GM12875 (cell line): ENCODE results near the gene IRAK2.
"Not testable (repeated sequence)": the region's sequence is repeated elsewhere in the genome, so short reads cannot be mapped to it uniquely, and the experiment has no call there.

Experiments used
- H3K4me3 ChIP-seq: one replicate; pipeline ENCODE4 v1.5.1; 2011; ENCODE audit warnings: low read depth, low read length, control low read depth
- CTCF ChIP-seq: IDR thresholded peaks from 2 replicates; pipeline ENCODE4 v1.5.1; 2011; ENCODE audit warnings: low read depth, mild to moderate bottlenecking, control low read depth, inconsistent platforms, low read length, moderate library complexity, borderline replicate concordance; ENCODE audit not compliant: insufficient read depth

The IRAK2 gene

DNA sequence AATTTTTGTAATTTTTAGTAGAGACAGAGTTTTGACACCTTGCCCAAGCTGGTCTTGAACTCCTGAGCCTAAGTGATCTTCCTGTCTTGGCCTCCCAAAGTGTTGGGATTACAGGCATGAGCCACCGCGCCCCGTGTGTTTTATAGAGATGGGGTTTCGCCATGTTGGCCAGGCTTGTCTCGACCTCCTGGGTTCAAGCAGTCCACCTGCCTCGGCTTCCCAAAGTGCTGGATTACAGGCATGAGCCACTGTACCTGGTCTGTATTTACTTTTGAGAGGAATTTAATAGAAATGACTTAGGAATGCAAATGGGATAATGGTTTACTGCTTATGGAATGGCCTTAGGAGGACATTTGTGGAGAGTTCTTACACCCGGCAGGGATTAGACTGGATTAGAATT, 94.3 kb downstream of the IRAK2 start:
- no peak overlapping the region for H3K4me3 ChIP-seq
- no peak for TF ChIP-seq CTCF

GRCh38 chr3:10259798-10260197, 95.1 kb downstream of the IRAK2 start:
- TF ChIP-seq CTCF = no peak
- H3K4me3 ChIP-seq = no peak overlapping the region

DNA sequence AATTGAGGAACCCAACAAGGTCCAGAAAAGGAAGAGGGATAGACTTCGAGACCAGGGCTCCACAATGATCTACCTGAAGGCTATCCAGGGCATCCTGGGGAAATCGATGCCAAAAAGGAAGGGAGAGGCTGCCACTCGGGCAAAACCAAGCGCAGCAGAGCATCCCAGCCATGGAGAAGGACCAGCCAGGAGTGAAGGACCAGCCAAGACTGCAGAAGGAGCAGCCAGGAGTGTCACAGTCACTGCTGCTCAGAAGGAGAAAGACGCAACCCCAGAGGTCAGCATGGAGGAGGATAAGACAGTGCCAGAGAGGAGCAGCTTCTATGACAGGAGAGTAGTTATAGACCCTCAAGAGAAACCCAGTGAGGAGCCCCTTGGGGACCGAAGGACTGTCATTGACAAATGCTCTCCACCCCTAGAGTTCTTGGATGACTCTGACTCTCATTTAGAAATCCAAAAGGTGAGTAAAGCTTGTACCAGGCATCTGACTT, 95.5 kb downstream of the IRAK2 start:
- H3K4me3 ChIP-seq = no peak overlapping the region
- TF ChIP-seq CTCF = no peak

- H3K4me3 ChIP-seq = no peak overlapping the region
- no peak for TF ChIP-seq CTCF
Measured at GRCh38 chr3:10262027-10262426, 97.3 kb downstream of the IRAK2 start.

DNA sequence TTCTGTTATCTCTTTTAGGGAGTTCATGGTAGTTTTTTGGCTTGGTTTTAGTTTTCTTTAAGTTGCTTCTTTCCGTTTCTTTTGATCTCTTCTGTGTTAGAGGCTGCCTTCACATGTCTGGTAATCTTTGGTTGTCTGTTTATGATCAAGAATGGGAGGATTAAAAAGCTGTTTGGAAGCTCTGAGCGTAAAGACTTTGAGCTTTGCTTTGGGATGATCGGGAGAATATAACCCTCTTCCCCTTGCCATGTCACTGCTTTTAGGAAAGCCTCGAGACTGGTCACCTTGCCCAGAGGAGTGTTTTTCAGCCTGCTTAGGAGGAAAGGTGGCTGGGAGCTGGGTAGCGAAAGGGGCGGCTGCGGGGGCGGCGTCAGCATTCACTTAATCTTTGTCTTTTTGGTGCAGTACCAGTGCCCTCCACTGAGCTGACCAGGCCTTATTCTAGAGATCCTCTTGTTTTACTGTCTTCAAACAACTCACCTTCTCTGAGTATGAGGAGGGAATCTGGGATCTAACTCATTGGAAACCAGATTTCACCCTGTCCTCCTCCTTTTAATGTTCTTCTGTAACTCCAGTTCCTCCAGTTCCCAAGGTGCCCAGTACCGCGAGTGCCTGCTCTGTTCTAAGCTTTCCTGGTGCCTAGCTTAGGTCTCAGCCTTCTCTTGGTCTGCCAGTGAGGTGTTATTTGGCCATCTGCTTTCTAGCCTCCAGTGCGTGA, 99.1 kb downstream of the IRAK2 start:
- no peak overlapping the region for H3K4me3 ChIP-seq

DNA sequence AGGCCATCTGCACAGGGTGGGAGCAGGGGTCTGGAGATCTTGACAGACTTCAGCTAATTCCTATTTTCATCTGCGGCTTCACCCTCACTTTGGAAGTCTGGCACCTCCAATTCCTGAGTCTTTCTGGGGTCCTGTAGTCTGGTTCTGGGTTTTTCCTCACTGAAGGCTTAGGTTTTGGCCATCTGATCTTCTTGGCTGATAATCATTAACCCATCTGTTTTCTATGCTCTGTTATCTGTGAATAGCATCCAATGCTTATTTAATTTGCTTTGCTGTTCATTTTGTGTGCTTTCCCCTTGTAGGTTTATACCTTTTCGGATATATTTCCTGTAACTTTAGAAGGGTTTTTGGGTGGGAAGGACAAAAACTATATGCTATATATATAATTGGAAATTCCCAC, 101.1 kb downstream of the IRAK2 start:
- H3K4me3 ChIP-seq = no peak overlapping the region
- no peak for TF ChIP-seq CTCF

More for the DNA sequence above, 99.1 kb downstream of the IRAK2 start:
- peak; percentile 53; the same call in 1 of the 2 replicates for TF ChIP-seq CTCF

GRCh38 chr3:10266936-10267335, 102.2 kb downstream of the IRAK2 start:
- not testable (repeated sequence) for H3K4me3 ChIP-seq
